SK-N-SH (cell line): ENCODE data around the gene IFT20.

Source experiments
- RAD21 ChIP-seq: IDR thresholded peaks from 2 replicates; pipeline ENCODE4 v1.6.1; 2012; ENCODE audit warnings: mild to moderate bottlenecking, low read length
- RXRA ChIP-seq: IDR thresholded peaks from 2 replicates; pipeline ENCODE4 v1.4.0; 2012; ENCODE audit warnings: low read depth, mild to moderate bottlenecking, borderline replicate concordance
- TAF1 ChIP-seq: IDR thresholded peaks from 2 replicates; pipeline ENCODE4 v1.6.1; 2012; ENCODE audit warnings: low read depth, mild to moderate bottlenecking, low read length, moderate library complexity, borderline replicate concordance
- TF ChIP-seq, protein P1 (sequence below): fragments of 150-350 bp; IDR thresholded peaks from 2 replicates; pipeline ENCODE4 v1.6.1; 2016; ENCODE audit warnings: mild to moderate bottlenecking, low read depth, low read length
- TF ChIP-seq, protein P2 (sequence below): fragments of 200-600 bp; sonication (generic); IDR thresholded peaks from 2 replicates; pipeline ENCODE4 v1.6.1; 2017; ENCODE audit warnings: antibody characterized with exemption, mild to moderate bottlenecking, moderate library complexity

- TF ChIP-seq, protein P1, sequence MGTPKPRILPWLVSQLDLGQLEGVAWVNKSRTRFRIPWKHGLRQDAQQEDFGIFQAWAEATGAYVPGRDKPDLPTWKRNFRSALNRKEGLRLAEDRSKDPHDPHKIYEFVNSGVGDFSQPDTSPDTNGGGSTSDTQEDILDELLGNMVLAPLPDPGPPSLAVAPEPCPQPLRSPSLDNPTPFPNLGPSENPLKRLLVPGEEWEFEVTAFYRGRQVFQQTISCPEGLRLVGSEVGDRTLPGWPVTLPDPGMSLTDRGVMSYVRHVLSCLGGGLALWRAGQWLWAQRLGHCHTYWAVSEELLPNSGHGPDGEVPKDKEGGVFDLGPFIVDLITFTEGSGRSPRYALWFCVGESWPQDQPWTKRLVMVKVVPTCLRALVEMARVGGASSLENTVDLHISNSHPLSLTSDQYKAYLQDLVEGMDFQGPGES = no peak
- no peak for TF ChIP-seq RXRA
- no peak for TF ChIP-seq RAD21
- no peak for TF ChIP-seq TAF1
- TF ChIP-seq, protein P2, sequence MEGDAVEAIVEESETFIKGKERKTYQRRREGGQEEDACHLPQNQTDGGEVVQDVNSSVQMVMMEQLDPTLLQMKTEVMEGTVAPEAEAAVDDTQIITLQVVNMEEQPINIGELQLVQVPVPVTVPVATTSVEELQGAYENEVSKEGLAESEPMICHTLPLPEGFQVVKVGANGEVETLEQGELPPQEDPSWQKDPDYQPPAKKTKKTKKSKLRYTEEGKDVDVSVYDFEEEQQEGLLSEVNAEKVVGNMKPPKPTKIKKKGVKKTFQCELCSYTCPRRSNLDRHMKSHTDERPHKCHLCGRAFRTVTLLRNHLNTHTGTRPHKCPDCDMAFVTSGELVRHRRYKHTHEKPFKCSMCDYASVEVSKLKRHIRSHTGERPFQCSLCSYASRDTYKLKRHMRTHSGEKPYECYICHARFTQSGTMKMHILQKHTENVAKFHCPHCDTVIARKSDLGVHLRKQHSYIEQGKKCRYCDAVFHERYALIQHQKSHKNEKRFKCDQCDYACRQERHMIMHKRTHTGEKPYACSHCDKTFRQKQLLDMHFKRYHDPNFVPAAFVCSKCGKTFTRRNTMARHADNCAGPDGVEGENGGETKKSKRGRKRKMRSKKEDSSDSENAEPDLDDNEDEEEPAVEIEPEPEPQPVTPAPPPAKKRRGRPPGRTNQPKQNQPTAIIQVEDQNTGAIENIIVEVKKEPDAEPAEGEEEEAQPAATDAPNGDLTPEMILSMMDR = no peak
Measured at GRCh38 chr17:28330671-28331070, 4.6 kb downstream of the IFT20 start.
